ENCODE results near the gene ACAP1.

- no peak for TF ChIP-seq CTCF (IDR thresholded peaks at IDR 0.05)
- TF ChIP-seq POLR2A (IDR thresholded peaks at IDR 0.05), result no peak
Observed at GRCh38 chr17:7367083-7367482, 30.8 kb downstream of the ACAP1 start.
